Measurements from ENCODE around the gene UBE2D2. TPM values are rescaled to one million over a fixed set of nuclear protein-coding genes. Genes with fewer than 3 reads are reported as not detected.

Gene UBE2D2
- total RNA-seq, 2 experiments from 2014 or later = 145 to 239 TPM

GRCh38 chr5:139644646-139645429, 83.7 kb downstream of the UBE2D2 start:
- Histone ChIP-seq H3K9me2 (ENCODE audit: insufficient read depth, low read length) (no peaks in the 10 kb centered on the region), H2AFZ (ENCODE audit: low read length) (no peak overlapping the region), H3K4me3 (ENCODE audit: low read depth, low read length, poor library complexity, severe bottlenecking) (no peak overlapping the region), H3K79me2 (ENCODE audit: insufficient read depth, low read depth, low read length) (peaks cover 12% of the 10 kb centered on the region), H3K27ac (ENCODE audit: low read depth, low read length, poor library complexity, severe bottlenecking) (no peak overlapping the region), H3K36me3 (ENCODE audit: insufficient read depth, low read length) (no peaks in the 10 kb centered on the region), H3K4me1 (ENCODE audit: insufficient read depth, low read length, poor library complexity, severe bottlenecking) (peaks cover 27% of the 10 kb centered on the region), H3K9me3 (ENCODE audit: low read length) (no peaks in the 10 kb centered on the region), H4K20me1 (ENCODE audit: insufficient read depth, low read length) (no peaks in the 10 kb centered on the region), H3K4me2 (ENCODE audit: low read length) (no peak overlapping the region)
- no TSS peak for BruUV-seq (replicated peaks)
- DNase-seq (ENCODE audit: low spot score) = no peak
- CTCF ChIA-PET (ENCODE audit: unreplicated experiment) = no interaction called here
- TF ChIP-seq CTCF (conservative IDR thresholded peaks at IDR 0.05; ENCODE audit: low read length) = no peak
- TF ChIP-seq EZH2phosphoT487 (IDR thresholded peaks at IDR 0.05; ENCODE audit: borderline replicate concordance, low read depth, low read length) = no peak
- POLR2A ChIA-PET = no interaction called here
- intact Hi-C loops (cut with micrococcal nuclease; ENCODE audit: unreplicated experiment) = no loop called here

- no peak for DNase-seq (ENCODE audit: low spot score)
- Histone ChIP-seq H4K20me1 (ENCODE audit: insufficient read depth, low read length) (0 out of 2 replicates have a peak, but pooled peaks cover 4% of the 10 kb centered on the region), H3K36me3 (ENCODE audit: insufficient read depth, low read length) (no peaks in the 10 kb centered on the region), H3K4me2 (ENCODE audit: low read length) (no peak overlapping the region), H3K9me2 (ENCODE audit: insufficient read depth, low read length) (no peaks in the 10 kb centered on the region), H3K9me3 (ENCODE audit: low read length) (no peaks in the 10 kb centered on the region), H3K27ac (ENCODE audit: low read depth, low read length, poor library complexity, severe bottlenecking) (no peak overlapping the region), H2AFZ (ENCODE audit: low read length) (no peak overlapping the region), H3K4me1 (ENCODE audit: insufficient read depth, low read length, poor library complexity, severe bottlenecking) (peaks cover 23% of the 10 kb centered on the region), H3K79me2 (ENCODE audit: insufficient read depth, low read depth, low read length) (peaks cover 18% of the 10 kb centered on the region), H3K4me3 (ENCODE audit: low read depth, low read length, poor library complexity, severe bottlenecking) (no peak overlapping the region)
- BruUV-seq (replicated peaks) = no TSS peak
- TF ChIP-seq CTCF (conservative IDR thresholded peaks at IDR 0.05; ENCODE audit: low read length) (no peak), EZH2phosphoT487 (IDR thresholded peaks at IDR 0.05; ENCODE audit: borderline replicate concordance, low read depth, low read length) (no peak)
- ChIA-PET CTCF (ENCODE audit: unreplicated experiment) (no interaction called here), POLR2A (no interaction called here)
- intact Hi-C loops (cut with micrococcal nuclease; ENCODE audit: unreplicated experiment) = no loop called here
These were observed 84.3 kb downstream of the UBE2D2 start for GRCh38 chr5:139645430-139645871.

- no peak overlapping the region for H2AFZ ChIP-seq (ENCODE audit: low read length)
- no peaks in the 10 kb centered on the region for H3K9me2 ChIP-seq (ENCODE audit: insufficient read depth, low read length)
- BruUV-seq (replicated peaks) = no TSS peak
- H3K4me2 ChIP-seq (ENCODE audit: low read length) = no peak overlapping the region
- H3K36me3 ChIP-seq (ENCODE audit: insufficient read depth, low read length) = no peaks in the 10 kb centered on the region
- ChIA-PET POLR2A (no interaction called here), CTCF (ENCODE audit: unreplicated experiment) (no interaction called here)
- no peak overlapping the region for H3K27ac ChIP-seq (ENCODE audit: low read depth, low read length, poor library complexity, severe bottlenecking)
- no peak for DNase-seq (ENCODE audit: low spot score)
- H3K79me2 ChIP-seq (ENCODE audit: insufficient read depth, low read depth, low read length) = peaks cover 25% of the 10 kb centered on the region
- TF ChIP-seq CTCF (conservative IDR thresholded peaks at IDR 0.05; ENCODE audit: low read length) = no peak
- TF ChIP-seq EZH2phosphoT487 (IDR thresholded peaks at IDR 0.05; ENCODE audit: borderline replicate concordance, low read depth, low read length) = no peak
- H4K20me1 ChIP-seq (ENCODE audit: insufficient read depth, low read length) = peaks cover 4% of the 10 kb centered on the region; the same call in 1 of the 2 replicates
- peaks cover 30% of the 10 kb centered on the region for H3K4me1 ChIP-seq (ENCODE audit: insufficient read depth, low read length, poor library complexity, severe bottlenecking)
- H3K4me3 ChIP-seq (ENCODE audit: low read depth, low read length, poor library complexity, severe bottlenecking) = no peak overlapping the region
- intact Hi-C loops (cut with micrococcal nuclease; ENCODE audit: unreplicated experiment) = no loop called here
- no peaks in the 10 kb centered on the region for H3K9me3 ChIP-seq (ENCODE audit: low read length)
These were observed 85.0 kb downstream of the UBE2D2 start for GRCh38 chr5:139646111-139646510.
